H9 (cell line): ENCODE data around the gene XNDC1N. TPM values are rescaled to one million over a fixed set of nuclear protein-coding genes. Genes with fewer than 3 reads are reported as not detected.

ENCODE experiments used
- DNase-seq: peaks from one replicate; pipeline ENCODE4 v3.0.0-alpha.2; 2017
- H2AFZ ChIP-seq: one replicate; pipeline ENCODE4 v1.6.1; 2013; ENCODE audit warnings: mild to moderate bottlenecking, low read length, control low read depth, moderate library complexity
- H2AK5ac ChIP-seq: 2 replicates; pipeline ENCODE4 v1.6.1; 2013; ENCODE audit warnings: low read length, control low read depth, mixed read lengths; ENCODE audit not compliant: insufficient read length
- H2BK120ac ChIP-seq: one replicate; pipeline ENCODE4 v1.6.1; 2013; ENCODE audit warnings: low read depth, mild to moderate bottlenecking, low read length, control low read depth, inconsistent platforms; ENCODE audit not compliant: poor library complexity, severe bottlenecking
- H2BK12ac ChIP-seq: 2 replicates; pipeline ENCODE4 v1.6.1; 2013; ENCODE audit warnings: low read length, control low read depth, mixed read lengths, low read depth; ENCODE audit not compliant: insufficient read length
- H2BK15ac ChIP-seq: 2 replicates; pipeline ENCODE4 v1.6.1; 2013; ENCODE audit warnings: low read depth, low read length, control low read depth
- H2BK20ac ChIP-seq: one replicate; pipeline ENCODE4 v1.6.1; 2013; ENCODE audit warnings: low read depth, mild to moderate bottlenecking, low read length, control low read depth, inconsistent platforms; ENCODE audit not compliant: poor library complexity, severe bottlenecking
- H2BK5ac ChIP-seq: 2 replicates; pipeline ENCODE4 v1.6.1; 2013; ENCODE audit warnings: low read length, control low read depth, mixed read lengths; ENCODE audit not compliant: insufficient read length
- H3K14ac ChIP-seq: 2 replicates; pipeline ENCODE4 v1.6.1; 2013; ENCODE audit warnings: low read length, control low read depth; ENCODE audit not compliant: insufficient read depth
- H3K18ac ChIP-seq: 2 replicates; pipeline ENCODE4 v1.6.1; 2013; ENCODE audit warnings: low read depth, mild to moderate bottlenecking, mixed read lengths, low read length, control low read depth; ENCODE audit not compliant: insufficient read length
- H3K23ac ChIP-seq: 2 replicates; pipeline ENCODE4 v1.6.1; 2013; ENCODE audit warnings: low read length, control low read depth, mixed read lengths, low read depth; ENCODE audit not compliant: insufficient read length
- H3K23me2 ChIP-seq: 2 replicates; pipeline ENCODE4 v1.6.1; 2013; ENCODE audit warnings: low read depth, mild to moderate bottlenecking, mixed read lengths, low read length, control low read depth; ENCODE audit not compliant: insufficient read length, poor library complexity, severe bottlenecking
- H3K27ac ChIP-seq: 2 replicates; pipeline ENCODE4 v1.5.1; 2013; ENCODE audit warnings: low read length, control low read depth, mixed read lengths, low read depth; ENCODE audit not compliant: insufficient read length
- H3K27me3 ChIP-seq: 2 replicates; pipeline ENCODE4 v1.6.1; 2013; ENCODE audit warnings: low read length, control low read depth, inconsistent platforms; ENCODE audit not compliant: insufficient read depth
- H3K4ac ChIP-seq: 2 replicates; pipeline ENCODE4 v1.6.1; 2013; ENCODE audit warnings: low read depth, mild to moderate bottlenecking, control low read depth, inconsistent platforms, low read length, moderate library complexity
- H3K4me1 ChIP-seq: 2 replicates; pipeline ENCODE4 v1.6.1; 2013; ENCODE audit warnings: low read length, control low read depth, inconsistent platforms; ENCODE audit not compliant: insufficient read depth
- H3K4me2 ChIP-seq: 2 replicates; pipeline ENCODE4 v1.6.1; 2013; ENCODE audit warnings: low read length, control low read depth, mixed read lengths; ENCODE audit not compliant: insufficient read length, insufficient read depth
- H3K56ac ChIP-seq: 2 replicates; pipeline ENCODE4 v1.6.1; 2013; ENCODE audit warnings: low read depth, mild to moderate bottlenecking, mixed read lengths, low read length, control low read depth; ENCODE audit not compliant: insufficient read length
- H3K79me1 ChIP-seq: 2 replicates; pipeline ENCODE4 v1.6.1; 2013; ENCODE audit warnings: low read depth, mild to moderate bottlenecking, moderate library complexity, low read length, control low read depth, inconsistent platforms; ENCODE audit not compliant: insufficient read depth, poor library complexity, severe bottlenecking
- H3K79me2 ChIP-seq: 2 replicates; pipeline ENCODE4 v1.6.1; 2013; ENCODE audit warnings: low read length, control low read depth, inconsistent platforms; ENCODE audit not compliant: insufficient read depth
- H3K9ac ChIP-seq: 2 replicates; pipeline ENCODE4 v1.6.1; 2013; ENCODE audit warnings: low read length, control low read depth, mixed read lengths; ENCODE audit not compliant: insufficient read length; ENCODE audit errors: extremely low read depth
- H3K9me3 ChIP-seq: one replicate; pipeline ENCODE4 v1.6.1; 2013; ENCODE audit warnings: low read depth, low read length, inconsistent platforms; ENCODE audit not compliant: control insufficient read depth
- H3T11ph ChIP-seq: one replicate; pipeline ENCODE4 v1.6.1; 2013; ENCODE audit warnings: mild to moderate bottlenecking, low read length, control low read depth, inconsistent platforms
- H4K20me1 ChIP-seq: one replicate; pipeline ENCODE4 v1.6.1; 2013; ENCODE audit not compliant: control insufficient read depth, insufficient read length, insufficient read depth
- H4K5ac ChIP-seq: 2 replicates; pipeline ENCODE4 v1.6.1; 2013; ENCODE audit warnings: low read depth, mild to moderate bottlenecking, mixed read lengths, low read length, control low read depth; ENCODE audit not compliant: insufficient read length
- H4K8ac ChIP-seq: replicated peaks from 2 replicates; pipeline ENCODE4 v1.6.1; 2013; ENCODE audit warnings: low read length, control low read depth, mixed read lengths, low read depth; ENCODE audit not compliant: insufficient read length
- H4K91ac ChIP-seq: 2 replicates; pipeline ENCODE4 v1.6.1; 2013; ENCODE audit warnings: low read depth, mild to moderate bottlenecking, moderate library complexity, mixed read lengths, low read length, control low read depth; ENCODE audit not compliant: insufficient read length
- H3K27ac Mint-ChIP-seq, 3 experiments: 2 replicates in 2 of 3; 3 replicates in 1 of 3; pipeline ENCODE4 v1.8.0; 2020 to 2021; ENCODE audit warnings: mixed read lengths in 3 of 3, mild to moderate bottlenecking in 1 of 3, moderate library complexity in 1 of 3
- H3K27me3 Mint-ChIP-seq: 2 replicates; pipeline ENCODE4 v1.8.0; 2021; ENCODE audit warnings: low read depth, mild to moderate bottlenecking, moderate library complexity, mixed read lengths
- H3K36me3 Mint-ChIP-seq, 3 experiments: 2 replicates in 2 of 3; 3 replicates in 1 of 3; pipeline ENCODE4 v1.8.0; 2020 to 2021; ENCODE audit warnings: low read depth in 3 of 3, mixed read lengths in 3 of 3; ENCODE audit not compliant: insufficient read depth in 1 of 3
- H3K4me1 Mint-ChIP-seq, 2 experiments: 2 replicates each; pipeline ENCODE4 v1.8.0; 2020; ENCODE audit warnings: mixed read lengths in 2 of 2
- H3K4me3 Mint-ChIP-seq, 2 experiments: 2 replicates in 1 of 2; 3 replicates in 1 of 2; pipeline ENCODE4 v1.8.0; 2020 to 2021; ENCODE audit warnings: mild to moderate bottlenecking in 2 of 2, mixed read lengths in 2 of 2, moderate library complexity in 1 of 2
- H3K9me3 Mint-ChIP-seq, 2 experiments: 2 replicates in 1 of 2; 3 replicates in 1 of 2; pipeline ENCODE4 v1.8.0; 2020; ENCODE audit warnings: mild to moderate bottlenecking in 2 of 2, mixed read lengths in 2 of 2, moderate library complexity in 1 of 2
- CTCF ChIP-seq: fragments of 200-600 bp; sonication (generic); conservative IDR thresholded peaks from 3 replicates; pipeline ENCODE4 v1.8.0; 2021; ENCODE audit warnings: antibody characterized with exemption, mild to moderate bottlenecking
- WGBS: extraction: QIAGEN DNeasy Blood & Tissue Kit; methylation state at CpG from one replicate; pipeline ENCODE4 v1.1.7; 2013; ENCODE audit warnings: missing lambda C conversion rate, low lambda C conversion rate, mixed read lengths; ENCODE audit not compliant: insufficient read length; ENCODE audit errors: extremely low coverage; 5-methylcytosine and 5-hydroxymethylcytosine counted together
- long read RNA-seq: library from polyadenylated mRNA; unstranded; transcript quantifications from one replicate; pipeline ENCODE4 v2.0.0, GENCODE V29; 2020
- total RNA-seq: library from RNA; stranded (reverse); gene quantifications from 2 replicates; pipeline ENCODE4 v1.2.1, GENCODE V29; 2021

The XNDC1N gene
- total RNA-seq: 9.1 and 11.0 TPM in 2 replicates
- long read RNA-seq, partial matches to known transcripts: 1 of 29 reads
- long read RNA-seq, other reads (novel, unspliced or antisense): 28 of 29 reads

GRCh38 chr11:71927820-71928736, at the start of gene XNDC1N:
Gene XNDC1N, minus strand, starts transcription at chr11:71928594. Its CDS starts 5,241 bp downstream, at chr11:71923353.
- Histone ChIP-seq H3K9me3 (no peaks in the 10 kb centered on the region), H3K9ac (peak within 1 kb of the TSS; percentile 93), H2AFZ (peak within 1 kb of the TSS; percentile 92), H2AK5ac (no peak within 1 kb of the TSS), H4K8ac (no peak within 1 kb of the TSS), H3K4ac (no peak within 1 kb of the TSS), H2BK5ac (peak within 1 kb of the TSS; percentile 76), H4K20me1 (no peaks in the 10 kb centered on the region), H4K91ac (no peak within 1 kb of the TSS), H3T11ph (no peak within 1 kb of the TSS), H4K5ac (no peak within 1 kb of the TSS), H3K27me3 (no peaks in the 10 kb centered on the region), H2BK12ac (no peak within 1 kb of the TSS), H3K27ac (peak within 1 kb of the TSS; percentile 40), H2BK15ac (no peak within 1 kb of the TSS), H3K23me2 (peaks cover 10% of the 10 kb centered on the region), H3K18ac (peak within 1 kb of the TSS; percentile 72), H3K79me2 (peaks cover 28% of the 10 kb centered on the region), H2BK20ac (no peak within 1 kb of the TSS), H3K4me2 (peak within 1 kb of the TSS; percentile 82), H2BK120ac (no peak within 1 kb of the TSS), H3K79me1 (peaks cover 7% of the 10 kb centered on the region), H3K23ac (no peak within 1 kb of the TSS), H3K56ac (peak within 1 kb of the TSS; percentile 33), H3K14ac (peak within 1 kb of the TSS; percentile 87), H3K4me1 (no peaks in the 10 kb centered on the region; the same call in 1 of the 2 replicates)
- H3K27ac Mint-ChIP-seq: peak within 1 kb of the TSS; percentile 100
- TF ChIP-seq CTCF: no peak
- peaks cover 9 to 24% of the 10 kb centered on the region in 2 experiments for H3K4me1 Mint-ChIP-seq
- DNase-seq: peak; percentile 80
- no peaks in the 10 kb centered on the region; a peak in 1 of 5 replicates for H3K9me3 Mint-ChIP-seq
- peaks cover 1 to 17% (median 11%) of the 10 kb centered on the region in 3 experiments; a peak in 6 of 7 replicates for H3K36me3 Mint-ChIP-seq
- no peaks in the 10 kb centered on the region for H3K27me3 Mint-ChIP-seq
- H3K4me3 Mint-ChIP-seq: peak within 1 kb of the TSS; percentile 97 to 99
- WGBS: no CpG with 5 or more reads among the region's 40 CpGs
